ENCODE measurements around the gene COX8A.
"Not testable (repeated sequence)": the region's sequence is repeated elsewhere in the genome, so short reads cannot be mapped to it uniquely, and the experiment has no call there.

The COX8A gene, protein sequence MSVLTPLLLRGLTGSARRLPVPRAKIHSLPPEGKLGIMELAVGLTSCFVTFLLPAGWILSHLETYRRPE

DNA sequence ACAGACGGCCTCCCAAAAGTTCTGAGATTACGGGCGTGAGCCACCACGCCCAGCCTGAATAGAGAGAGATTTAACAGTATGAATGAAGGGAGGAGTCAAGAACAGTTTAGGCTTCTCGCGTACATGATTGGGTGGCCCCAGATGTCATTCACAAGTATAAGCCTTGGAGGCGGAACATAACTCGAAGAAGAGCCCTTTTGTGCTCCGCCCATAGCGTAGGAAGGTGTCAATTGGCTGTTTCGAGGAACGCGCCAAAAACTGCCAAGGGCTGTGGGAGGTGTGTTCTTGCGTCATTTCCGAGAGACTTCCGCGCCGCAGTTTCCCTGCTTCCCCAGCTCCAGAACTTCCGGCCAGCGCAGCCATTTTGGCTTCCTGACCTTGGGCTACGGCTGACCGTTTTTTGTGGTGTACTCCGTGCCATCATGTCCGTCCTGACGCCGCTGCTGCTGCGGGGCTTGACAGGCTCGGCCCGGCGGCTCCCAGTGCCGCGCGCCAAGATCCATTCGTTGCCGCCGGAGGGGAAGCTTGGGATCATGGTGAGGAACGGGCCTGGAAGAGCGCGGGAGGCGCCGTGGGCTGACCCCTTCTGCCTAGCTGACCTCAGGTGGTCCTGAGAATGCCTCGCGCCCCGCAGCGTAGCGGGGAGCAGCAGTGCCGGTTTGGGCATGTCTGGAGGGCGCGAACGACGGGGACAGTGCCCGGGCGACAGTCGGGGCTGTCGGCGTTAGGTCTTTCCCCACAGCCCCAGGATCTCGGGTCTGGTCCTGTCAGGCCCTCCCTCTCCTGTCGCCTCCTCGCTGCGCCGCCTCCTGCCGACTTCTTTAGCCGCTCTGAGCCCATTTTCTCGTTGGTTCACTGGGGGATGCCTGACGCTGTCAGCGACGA is at the start of gene COX8A:
Gene COX8A (plus strand): TSS at position 362 of the 885 bp plus-strand sequence. CDS start 61 bp downstream, at position 423.
- peak; percentile 98 to 99 for DNase-seq

DNA sequence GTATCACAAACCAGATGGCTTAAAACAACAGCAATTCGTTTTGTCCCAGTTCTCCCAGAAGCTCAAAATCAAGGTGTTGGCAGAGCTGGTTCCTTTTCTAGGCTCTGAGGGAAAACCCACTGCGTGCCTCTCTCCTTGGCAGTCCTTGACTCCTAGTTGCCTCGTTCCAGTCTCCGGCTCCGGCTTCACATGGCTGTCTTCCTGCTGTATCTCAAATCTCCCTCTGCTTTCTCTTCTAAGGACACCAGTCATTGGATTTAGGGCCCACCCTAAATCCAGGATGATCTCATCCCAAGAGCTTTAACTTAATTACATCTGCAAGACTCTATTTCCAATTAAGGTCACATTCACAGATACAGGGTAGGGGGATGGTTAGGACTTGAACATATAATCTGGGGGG is 44.8 kb upstream of the COX8A start:
- no peak for DNase-seq

DNA sequence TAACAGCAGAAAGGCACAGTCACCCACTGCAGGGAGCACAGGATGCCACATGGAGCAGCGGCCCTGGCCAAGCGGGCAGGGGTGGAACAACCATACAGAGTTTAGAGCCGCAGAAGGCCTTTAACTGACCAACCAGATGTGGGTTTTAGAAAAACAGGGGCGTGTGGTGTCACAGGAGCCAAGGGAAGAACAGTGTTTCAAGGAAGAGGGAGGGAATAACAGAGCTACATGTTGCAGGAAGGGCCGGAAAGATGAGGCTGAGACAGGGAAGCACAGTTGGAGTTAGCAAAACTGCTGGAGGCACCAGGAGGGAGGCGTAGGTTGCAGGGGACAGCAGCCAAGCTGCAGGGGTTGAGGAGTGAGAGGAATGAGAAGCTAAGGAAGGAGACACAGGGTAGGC is 43.4 kb upstream of the COX8A start:
- DNase-seq, result no peak

DNA sequence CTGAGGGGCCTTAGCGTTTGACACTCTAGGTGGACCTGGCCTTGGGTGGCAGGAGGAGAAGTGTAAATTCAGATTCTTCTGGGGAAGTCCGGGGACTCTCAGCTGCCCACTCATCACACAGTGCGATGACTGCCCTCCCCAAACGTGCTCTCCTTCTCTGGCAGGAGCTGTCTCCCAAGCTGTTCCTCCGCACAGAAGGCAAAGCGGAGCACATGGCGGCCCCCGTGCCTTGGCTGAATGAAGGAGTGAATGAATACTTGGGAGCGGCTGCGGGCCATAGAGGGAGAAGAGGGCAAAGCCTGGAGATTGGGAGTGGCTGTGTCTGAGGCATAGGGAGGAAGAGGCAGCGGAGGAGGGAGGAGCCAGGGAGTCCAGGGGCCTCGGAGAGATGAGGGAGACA is 42.5 kb upstream of the COX8A start:
- DNase-seq, result no peak

DNA sequence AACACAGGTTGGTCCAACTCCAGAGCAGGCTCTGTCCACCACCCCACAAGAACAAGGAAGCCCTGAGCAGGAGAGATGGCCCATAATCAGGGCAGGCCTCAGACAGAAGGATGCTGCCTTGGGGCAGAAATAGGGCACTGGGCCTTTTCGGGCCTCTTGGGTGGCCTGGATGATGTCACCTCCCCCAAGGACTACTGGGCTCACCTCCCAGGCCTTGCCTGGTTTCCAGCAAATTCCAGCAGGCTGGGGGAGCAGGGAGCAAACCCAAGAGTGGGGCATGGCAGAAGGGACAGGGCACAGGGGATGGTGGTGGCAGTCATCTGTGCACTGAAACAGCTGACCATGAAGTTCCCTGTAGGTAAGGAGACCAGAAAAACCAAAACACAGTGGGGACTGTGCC is 41.0 kb upstream of the COX8A start:
- DNase-seq, result no peak

DNA sequence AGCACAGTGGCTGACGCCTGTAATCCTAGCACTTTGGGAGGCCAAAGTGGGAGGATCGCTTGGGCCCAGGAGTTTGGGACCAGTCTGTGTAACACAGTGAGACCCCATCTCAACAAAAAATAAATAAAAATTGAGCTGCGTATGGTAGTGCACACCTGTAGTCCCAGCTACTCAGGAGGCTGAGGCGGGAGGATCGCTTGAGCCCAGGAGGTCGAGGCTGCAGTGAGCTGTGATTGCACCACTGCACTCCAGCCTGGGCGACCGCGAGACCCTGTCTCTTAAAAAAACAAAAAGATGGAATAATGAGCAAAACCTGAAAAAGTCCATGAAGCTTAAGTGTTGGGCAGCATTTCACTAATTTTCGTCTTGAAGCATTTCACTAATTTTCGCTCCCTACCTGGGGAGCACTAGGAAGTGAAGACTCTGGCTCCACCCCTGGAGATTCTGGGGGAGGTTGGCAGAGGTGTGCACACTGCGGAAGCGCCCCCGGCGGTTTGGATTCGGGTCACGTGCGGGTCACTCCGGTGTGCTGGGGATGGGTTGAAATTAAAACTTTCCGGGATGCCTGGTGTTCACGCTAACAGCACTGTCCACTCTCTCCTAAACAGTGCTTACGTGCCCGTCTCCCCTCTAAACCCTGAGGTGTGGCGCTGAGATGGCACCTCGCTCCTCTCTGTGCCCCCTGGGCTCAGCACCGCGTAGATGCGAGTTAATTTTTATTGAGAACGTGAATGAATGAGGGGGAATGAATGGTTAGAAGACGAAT is 36.5 kb upstream of the COX8A start:
- DNase-seq, result no peak

DNA sequence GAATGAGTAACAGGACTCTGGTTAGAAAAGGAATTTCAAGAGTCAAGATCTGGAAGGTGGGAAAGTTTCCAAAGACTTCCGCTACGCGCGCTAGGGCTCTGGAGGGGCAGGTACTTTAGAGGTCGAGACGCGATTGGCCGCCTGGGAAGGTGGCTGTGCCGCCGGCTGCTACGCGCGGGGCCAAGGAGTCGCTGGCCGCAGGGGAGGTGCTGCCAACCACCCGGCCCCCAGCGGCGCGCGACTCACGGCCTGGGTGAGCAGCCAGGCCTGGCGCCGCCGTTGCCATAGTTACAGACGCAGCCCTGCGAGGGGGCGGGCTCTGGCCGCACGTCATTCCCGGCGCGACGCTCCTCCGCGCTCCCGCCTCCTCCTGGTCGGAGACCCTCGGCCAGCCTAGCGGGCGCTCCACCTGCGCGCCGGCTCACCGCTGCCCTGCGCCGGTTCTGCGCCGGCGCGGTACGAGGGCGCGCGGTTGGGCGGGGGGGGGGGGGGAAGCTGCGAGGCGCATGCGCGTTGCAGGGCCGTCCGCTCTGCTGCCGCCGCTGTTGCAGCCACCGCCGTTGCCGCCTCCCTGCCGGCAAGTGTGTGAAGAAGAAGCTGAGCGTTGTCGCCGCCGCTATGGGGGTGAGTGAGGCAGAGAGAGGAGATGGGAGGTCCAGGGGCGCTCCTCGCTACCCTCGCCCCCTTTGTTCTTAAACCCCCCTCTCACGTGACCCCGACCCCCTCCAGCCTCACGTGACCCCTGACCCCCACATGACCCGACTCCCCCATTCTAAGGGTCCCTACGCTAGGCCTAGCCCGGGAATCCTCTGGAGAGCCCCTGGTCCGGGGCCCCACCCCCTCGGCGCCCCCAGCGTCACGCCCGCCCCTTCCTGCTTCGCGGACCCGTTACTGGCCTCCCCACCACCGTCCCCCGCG is 35.7 kb upstream of the COX8A start, which contains the start of gene NAA40:
Gene NAA40 (plus strand): TSS at position 524 of the 918 bp plus-strand sequence. CDS start 95 bp downstream, at position 619.
- DNase-seq, result peak; percentile 94 to 95

DNA sequence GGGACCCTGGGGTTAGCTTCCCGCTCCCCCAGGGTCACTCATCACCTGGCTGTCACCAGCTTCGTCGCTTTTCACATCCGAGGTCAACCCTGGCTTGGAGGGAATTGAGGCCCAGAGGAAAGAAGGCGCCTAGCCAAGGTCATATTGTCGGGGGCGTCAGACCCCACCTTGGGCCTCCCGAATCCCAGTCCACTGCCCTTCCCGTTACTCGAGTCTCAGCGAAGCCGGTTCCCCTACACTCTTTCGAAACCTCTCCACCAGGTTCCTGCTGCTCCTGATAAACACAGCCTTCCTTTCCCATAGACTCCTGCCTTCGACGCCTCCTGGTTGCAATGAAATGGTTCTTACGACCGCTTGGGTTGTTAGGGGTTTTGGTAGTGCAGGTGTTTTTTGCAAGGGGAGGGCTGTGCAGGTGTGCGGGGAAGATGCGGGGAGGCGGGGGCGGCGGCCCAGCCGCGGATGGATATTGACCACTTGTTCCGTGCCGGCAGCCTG is 35.0 kb upstream of the COX8A start:
- no peak for DNase-seq

DNA sequence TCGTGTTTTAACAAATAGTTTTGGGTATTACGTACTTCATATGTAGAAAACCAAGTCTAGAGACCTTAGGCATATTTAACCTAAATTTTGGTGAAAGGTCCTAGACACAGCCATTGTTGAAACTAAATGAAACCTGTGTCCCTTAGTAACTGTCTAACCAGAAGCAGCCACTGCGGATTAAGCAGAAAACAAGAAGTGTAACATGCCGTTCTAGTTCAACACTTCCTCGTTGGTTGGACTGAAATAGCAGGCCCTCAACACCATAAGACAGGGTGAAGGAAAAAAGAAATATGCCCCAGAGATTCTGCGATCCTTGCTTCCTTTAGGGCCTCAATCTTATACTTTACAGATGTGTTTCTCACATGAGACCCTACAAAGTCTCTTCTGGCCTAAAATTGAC is 33.6 kb upstream of the COX8A start:
- no peak for DNase-seq

DNA sequence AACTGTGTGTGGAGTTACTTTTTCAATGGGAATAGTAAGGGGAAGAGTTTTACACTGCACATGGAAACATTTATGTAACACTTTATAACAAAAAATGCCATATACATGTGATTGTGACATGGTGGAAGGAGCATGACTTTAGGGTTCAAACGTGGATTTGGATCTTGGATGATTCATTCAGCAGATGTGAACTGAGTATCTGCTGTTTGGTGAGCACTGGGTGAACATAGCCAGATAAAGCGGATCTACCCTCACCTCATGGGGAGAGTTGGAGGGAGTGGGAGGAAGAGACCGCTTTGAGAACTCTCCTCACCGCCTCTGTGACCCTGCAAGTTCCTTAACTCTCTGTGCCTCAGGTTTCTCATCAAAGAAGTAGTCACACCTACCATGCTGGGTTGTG is 32.5 kb upstream of the COX8A start:
- no peak for DNase-seq

DNA sequence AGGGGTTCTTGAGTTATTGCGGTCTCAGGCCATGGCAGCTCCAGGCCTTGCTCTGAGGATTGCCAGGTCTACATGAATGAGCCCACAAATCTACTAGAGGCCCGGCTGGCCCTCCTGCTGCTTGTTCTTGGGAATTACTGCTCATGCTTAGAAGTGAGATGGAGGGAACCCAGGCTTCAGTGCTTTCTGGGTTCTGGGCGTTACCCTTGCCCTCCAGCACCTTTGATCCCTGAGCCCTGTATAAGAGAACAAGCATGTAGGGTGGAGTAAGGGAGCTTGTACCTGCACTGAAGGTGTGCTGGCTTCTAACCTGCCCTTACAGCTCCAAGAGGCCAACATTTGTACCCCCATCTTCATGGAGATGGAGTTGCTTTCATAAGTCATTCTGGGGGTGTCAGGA is 31.6 kb upstream of the COX8A start:
- no peak for DNase-seq

DNA sequence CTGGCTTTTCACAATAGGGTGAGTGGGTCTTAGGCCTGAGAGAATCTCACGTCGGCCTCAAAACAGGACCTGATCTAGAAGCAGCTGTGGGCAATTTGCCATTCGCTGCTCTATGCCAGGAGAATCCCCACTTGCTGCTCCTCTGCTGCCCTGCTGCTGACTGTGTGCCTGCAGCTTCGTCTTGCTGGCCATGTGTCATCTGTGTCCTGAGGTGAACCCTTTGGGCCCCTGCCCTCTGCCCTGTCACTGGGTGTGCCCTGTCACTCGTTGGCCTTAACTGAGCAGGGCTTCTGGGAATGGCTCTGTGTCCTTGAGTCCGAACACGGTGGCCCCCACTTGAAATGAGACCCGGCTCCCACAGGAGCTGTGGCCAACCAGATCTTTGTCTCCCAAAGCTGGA is 29.4 kb upstream of the COX8A start:
- no peak for DNase-seq

DNA sequence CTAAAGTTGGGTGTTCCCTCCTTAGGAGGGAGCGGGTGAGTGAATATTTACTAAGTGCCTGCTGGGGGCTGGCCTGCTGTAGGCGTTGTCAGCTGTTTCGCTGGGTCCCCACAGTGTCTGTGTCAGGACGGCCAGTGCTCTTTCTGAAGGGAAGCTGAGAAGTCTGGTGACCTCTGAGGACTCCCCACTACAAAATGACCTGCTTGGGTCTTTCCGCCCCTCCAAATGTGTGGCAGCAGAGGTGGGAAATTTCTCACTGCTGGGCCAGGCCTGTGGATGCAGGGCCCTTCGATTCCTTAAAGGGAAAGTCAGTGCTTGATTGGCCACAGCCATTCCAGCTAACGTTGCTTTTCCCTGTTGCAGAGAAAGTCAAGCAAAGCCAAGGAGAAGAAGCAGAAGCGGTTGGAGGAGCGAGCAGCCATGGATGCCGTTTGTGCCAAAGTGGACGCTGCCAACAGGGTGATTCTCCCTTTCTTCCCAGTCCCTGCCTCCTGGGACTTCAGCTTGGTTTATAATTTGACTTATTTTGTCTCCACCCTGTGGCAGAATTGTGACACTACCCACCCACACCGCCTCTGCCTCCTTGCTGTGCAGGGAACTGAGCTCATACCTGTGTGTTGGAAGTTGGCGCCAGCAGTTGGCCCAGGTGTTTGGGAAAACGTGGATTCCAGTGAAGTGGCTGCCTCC is 28.8 kb upstream of the COX8A start:
- DNase-seq, result peak; percentile 46 to 69

DNA sequence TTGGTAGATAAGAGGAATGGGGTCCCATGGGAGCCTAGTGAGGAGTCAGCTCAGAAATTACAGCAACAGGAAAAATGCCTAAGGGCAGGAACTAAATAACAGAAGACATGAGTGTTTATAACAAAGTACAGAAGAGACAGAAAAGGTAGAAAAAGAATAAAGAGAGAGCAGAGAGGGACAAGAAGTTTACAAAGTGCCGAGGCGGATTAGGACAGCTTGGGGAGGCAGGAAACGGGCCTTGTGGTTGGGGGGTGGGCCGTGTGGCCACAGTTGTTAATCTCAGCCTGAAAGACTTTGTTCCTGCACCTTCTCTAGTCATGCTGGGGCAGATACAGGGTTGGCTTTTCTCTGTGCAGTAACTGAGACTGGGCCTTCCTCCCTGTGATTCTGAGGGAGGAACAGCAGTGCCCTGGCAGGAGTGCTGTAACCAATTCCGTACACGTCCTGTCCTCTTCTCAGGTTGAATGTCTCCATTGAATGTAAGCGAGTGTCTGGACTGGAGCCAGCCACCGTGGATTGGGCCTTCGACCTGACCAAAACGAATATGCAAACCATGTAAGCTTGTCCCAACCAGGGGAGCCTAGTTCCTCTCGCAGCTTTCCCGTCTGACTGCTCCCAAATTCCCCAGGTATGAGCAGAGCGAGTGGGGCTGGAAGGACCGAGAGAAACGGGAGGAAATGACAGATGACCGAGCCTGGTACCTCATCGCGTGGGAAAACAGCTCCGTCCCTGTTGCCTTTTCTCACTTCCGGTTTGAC is 22.5 kb upstream of the COX8A start:
- peak; percentile 6 to 49 for DNase-seq

DNA sequence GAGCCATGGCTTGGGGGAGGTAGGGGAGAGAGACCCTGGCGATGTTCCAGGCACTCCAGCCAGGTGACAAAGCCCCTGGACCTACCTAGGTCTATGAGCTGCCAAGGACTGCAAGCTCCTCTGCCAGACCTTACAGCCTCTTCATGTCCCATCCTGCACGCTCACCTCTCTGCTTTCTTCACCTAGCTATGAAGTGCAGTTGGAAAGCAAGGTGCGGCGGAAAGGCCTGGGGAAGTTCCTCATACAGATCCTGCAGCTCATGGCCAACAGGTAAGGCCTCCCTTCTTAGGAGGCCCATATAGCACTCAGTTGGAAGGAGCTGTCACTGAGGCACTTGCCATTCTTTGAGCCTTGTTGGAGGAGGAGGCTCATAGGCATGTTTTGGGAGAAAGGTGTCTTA is 21.9 kb upstream of the COX8A start:
- DNase-seq, result no peak

DNA sequence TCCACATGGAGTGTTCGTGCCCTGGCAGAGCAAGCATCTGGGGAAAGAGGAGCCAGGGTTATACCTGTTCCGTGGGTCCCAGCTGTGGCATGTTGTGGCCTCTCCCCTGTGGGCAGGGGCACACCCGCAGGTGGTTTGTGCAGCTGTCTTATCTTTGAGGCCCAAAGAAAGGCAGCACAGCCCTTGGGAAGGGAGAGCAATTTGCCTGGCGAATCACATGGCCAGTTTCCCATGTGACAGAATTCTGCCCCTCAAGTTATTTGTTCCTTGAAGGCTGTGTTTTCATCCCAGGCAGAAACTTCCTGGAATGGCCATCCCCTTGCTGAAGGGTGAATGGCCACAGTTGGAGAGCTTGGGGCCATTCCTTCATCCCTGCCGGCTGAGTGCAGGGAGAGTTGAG is 16.4 kb upstream of the COX8A start:
- no peak for DNase-seq

DNA sequence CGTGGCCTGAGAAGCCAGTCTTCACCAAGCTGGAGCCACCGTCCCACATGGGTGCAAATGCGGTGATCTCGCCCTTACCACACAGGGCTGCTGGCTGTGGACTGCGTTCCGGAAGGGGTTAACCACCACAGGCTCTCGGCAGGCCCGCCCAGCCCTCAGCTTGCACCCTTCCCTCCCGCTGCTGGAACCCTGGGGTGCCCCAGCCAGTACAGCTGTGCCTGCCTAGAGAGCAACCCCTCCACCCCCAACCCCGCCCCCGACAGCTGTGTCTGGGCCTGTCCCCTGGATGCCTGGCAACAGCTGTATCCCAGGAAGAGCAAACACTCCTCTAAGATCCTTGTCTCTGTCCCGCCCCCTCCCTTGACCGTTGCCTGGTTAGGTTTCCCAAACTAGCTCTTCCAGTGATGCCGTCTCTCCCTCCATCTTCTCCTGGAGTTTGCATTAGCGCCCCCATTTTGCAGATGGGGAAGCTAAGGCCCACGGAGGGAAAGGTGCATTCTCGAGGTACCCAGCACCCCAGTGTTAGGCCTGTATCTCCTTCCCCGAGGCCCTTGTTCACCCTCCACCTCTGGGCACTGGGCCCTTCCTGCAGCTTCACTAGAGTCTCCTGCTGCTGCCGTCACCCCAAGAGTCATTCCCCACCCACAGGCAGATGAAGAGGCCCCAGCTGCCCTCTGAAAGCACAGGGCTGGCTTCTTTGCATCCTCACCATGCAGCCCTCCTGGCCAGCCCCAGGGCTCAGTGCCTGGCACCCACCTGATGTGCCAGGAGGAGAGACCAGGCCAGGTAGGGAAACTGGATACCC is 12.6 kb upstream of the COX8A start:
- DNase-seq, result peak; percentile 19 to 49

DNA sequence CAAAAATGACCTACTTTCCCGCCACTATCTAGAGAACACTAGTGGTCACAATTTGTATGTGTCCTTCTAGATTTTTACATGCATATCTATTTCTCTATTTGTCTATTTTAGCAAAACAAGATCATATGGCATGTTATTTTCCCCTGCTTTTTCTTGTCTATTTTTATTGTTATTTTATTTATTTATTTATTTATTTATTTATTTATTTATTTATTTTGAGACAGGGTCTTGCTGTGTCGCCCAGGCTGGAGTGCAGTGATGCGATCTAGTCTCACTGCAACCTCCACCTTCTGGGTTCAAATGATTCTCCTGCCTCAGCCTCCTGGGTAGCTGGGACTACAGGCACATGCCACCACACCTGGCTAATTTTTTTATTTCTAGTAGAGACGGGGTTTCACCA is 10.5 kb upstream of the COX8A start:
- not testable (repeated sequence) for DNase-seq

DNA sequence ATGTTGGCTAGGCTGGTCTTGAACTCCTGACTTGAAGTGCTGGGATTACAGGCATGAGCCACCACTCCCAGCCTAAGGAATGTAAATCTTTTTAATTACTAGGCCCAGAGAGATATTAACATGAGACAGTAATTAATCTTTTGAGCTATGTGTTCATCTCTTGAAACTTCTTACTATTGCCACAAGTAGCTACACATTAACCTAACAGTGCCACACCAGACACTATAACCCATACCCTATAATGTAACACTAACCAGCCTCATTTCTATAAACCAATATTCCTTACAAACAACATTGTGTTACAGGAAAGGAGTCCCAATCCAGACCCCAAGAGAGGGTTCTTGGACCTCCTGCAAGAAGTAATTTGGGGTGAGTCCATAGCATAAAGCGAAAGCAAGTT is 8.0 kb upstream of the COX8A start:
- DNase-seq, result no peak

DNA sequence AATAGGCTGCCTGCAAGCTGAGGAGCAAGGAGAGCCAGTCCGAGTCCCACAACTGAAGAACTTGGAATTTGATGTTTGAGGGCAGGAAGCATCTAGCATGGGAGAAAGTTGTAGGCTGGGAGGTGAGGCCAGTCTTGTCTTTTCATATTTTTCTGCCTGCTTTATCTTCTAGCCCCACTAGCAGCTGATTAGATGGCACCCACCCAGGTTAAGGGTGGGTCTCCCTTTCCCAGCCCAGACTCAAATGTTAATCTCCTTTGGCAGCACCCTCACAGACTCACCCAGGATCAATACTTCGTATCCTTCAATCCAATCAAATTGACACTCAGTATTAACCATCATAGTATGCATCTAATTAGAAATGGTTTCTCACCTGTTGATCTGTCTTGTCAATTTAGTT is 5.0 kb upstream of the COX8A start:
- no peak for DNase-seq

Data from CD4-positive, alpha-beta T cell treated with Interferon alpha-2 for 1 hour (primary cell).